Activated CD8-positive, alpha-beta memory T cell treated with anti-CD3 and anti-CD28 coated beads, Interleukin-2, amount 10 ng/mL, durations not matched to agents 7 days and 5 days (primary cell): ENCODE measurements around the gene KIF26A. TPM values are rescaled to one million over a fixed set of nuclear protein-coding genes. Genes with fewer than 3 reads are reported as not detected.

ENCODE experiments used
- ATAC-seq: fragments of 150-1000 bp; cut with Tn5 transposase; one replicate; pipeline ENCODE4 v1.10.0; 2021; ENCODE audit warnings: moderate library complexity
- CTCF ChIA-PET: fragments of 350-600 bp; sonication (Branson Sonifier 250); formaldehyde crosslinking; loops from one replicate; lab custom pipeline; 2021; ENCODE audit warnings: antibody characterized with exemption; lab: Charles Lee
- DNase-seq: peaks from one replicate; pipeline ENCODE4 v3.0.0-alpha.2; 2020
- H3K27ac Mint-ChIP-seq: one replicate; pipeline ENCODE4 v1.8.0; 2021; ENCODE audit warnings: mild to moderate bottlenecking, mixed read lengths
- H3K27me3 Mint-ChIP-seq: one replicate; pipeline ENCODE4 v1.8.0; 2021; ENCODE audit warnings: mixed read lengths
- H3K36me3 Mint-ChIP-seq: one replicate; pipeline ENCODE4 v1.8.0; 2021; ENCODE audit warnings: mild to moderate bottlenecking, mixed read lengths
- H3K4me1 Mint-ChIP-seq: one replicate; pipeline ENCODE4 v1.8.0; 2021; ENCODE audit warnings: mixed read lengths
- H3K4me3 Mint-ChIP-seq: one replicate; pipeline ENCODE4 v1.8.0; 2021; ENCODE audit warnings: mild to moderate bottlenecking, moderate library complexity, mixed read lengths
- H3K9me3 Mint-ChIP-seq: one replicate; pipeline ENCODE4 v1.8.0; 2022; ENCODE audit warnings: low read depth, mixed read lengths
- total RNA-seq, 2 experiments: library from RNA; stranded (reverse); gene quantifications; one replicate each; pipeline ENCODE4 v1.2.3, GENCODE V29; 2021

Gene KIF26A
- total RNA-seq, 2 experiments from 2014 or later = 0.21 to 1.1 TPM

GRCh38 chr14:104135121-104135903 is 3.1 kb upstream of the KIF26A start:
- CTCF ChIA-PET = no interaction called here
- no peak for ATAC-seq

GRCh38 chr14:104135904-104136471 is 2.4 kb upstream of the KIF26A start:
- DNase-seq = no peak
- Mint-ChIP-seq H3K27me3 (peaks cover 47% of the 10 kb centered on the region), H3K27ac (no peak overlapping the region)

More at GRCh38 chr14:104135121-104135903, 3.1 kb upstream of the KIF26A start:
- Mint-ChIP-seq H3K4me1 (peaks cover 5% of the 10 kb centered on the region), H3K4me3 (no peak overlapping the region), H3K27me3 (peaks cover 47% of the 10 kb centered on the region), H3K9me3 (no peaks in the 10 kb centered on the region), H3K27ac (no peak overlapping the region), H3K36me3 (no peaks in the 10 kb centered on the region)
- no peak for DNase-seq

DNA sequence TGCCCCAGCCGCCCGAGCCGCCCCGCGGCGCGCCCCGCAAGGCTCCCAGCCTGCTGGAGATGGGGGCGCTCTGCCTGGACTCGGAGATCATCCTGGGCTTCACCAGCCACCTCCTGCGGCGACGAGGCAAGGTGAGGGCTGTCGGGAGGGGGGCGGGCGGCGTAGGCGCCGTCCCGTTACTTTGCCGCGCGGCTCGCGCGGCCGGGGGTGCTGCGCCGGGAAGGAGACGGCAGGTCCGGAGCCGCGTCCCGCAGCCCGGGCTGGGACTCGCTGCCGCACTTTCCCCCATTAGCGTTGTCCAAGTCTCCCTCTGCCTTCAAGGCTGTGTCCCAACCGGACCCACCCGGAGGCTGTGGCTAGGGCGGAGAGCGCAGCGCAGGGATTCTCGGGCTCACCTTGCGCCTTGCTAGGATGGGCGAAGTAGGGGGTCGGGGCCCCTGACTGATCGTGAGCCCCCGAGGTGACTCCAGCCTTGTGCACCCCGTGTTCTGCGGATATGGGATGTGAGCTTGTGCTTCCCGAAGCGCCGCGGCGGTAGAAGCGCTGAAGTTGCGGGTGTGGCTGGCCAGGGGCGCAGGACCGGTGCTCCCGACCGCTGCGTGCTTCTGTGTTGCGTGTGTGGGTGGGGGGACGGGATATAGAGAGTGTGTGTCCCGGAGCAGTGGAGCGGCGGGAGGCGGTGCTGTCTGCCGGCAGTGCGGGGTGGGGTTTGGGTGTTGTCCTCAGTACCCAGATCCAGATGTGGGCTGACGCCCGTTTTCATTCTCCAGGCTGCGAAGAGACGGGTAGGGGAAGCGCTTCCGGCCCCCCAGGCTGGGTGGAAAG is 1.7 kb upstream of the KIF26A start:
- ATAC-seq = no peak
- Mint-ChIP-seq H3K4me3 (peak overlapping the region; percentile 13), H3K27ac (no peak overlapping the region), H3K36me3 (no peaks in the 10 kb centered on the region), H3K9me3 (no peaks in the 10 kb centered on the region), H3K4me1 (peaks cover 5% of the 10 kb centered on the region), H3K27me3 (peaks cover 47% of the 10 kb centered on the region)
- DNase-seq = no peak
- CTCF ChIA-PET = interaction anchor here (1.1 kb wide), 1 partner anchor 14 kb away, joined by 3 read pairs; no protein-coding TSS in a partner anchor

More at GRCh38 chr14:104135904-104136471, 2.4 kb upstream of the KIF26A start:
- ATAC-seq = no peak
- Mint-ChIP-seq H3K36me3 (no peaks in the 10 kb centered on the region), H3K4me1 (peaks cover 5% of the 10 kb centered on the region), H3K4me3 (no peak overlapping the region), H3K9me3 (no peaks in the 10 kb centered on the region)
- CTCF ChIA-PET = no interaction called here

DNA sequence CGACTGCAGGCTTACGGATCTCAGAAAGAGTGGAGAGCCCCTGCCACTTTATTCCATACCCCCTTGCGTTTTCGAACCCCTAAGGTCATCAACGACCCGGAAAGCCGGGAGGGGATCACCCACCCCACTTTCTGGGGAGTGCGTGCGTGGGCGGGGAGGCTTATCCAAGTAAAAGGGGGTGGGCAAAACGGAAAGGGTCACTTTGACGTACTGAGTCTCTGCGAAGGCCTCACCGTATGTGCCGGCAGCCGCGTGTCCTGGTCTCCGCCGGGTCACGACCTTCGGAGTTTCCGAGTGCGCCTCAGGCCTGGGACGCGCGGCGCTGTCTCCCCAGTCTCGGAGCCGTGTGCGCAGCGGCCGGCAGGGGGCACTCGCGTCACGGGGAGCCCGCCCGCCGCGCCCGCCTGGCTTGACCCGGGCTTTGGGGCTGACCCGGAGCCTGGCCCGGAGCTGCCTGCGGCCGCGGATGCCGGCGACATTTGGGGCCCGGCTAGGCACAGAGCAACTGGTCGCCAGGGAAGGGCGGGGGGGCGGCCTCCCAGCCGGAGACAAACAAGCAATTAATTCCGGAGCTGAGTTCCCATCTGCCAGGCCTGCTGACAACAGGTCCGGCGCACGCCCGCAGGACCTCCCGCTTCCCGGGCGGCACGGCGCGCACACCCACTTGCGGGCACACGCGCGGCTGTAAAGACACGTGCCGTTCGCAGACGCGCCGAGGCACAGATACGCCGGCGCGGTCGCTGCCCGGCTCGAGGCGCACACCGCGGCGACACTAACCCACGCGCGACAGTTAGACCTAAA is 890 bp upstream of the KIF26A start:
- Mint-ChIP-seq H3K36me3 (no peaks in the 10 kb centered on the region), H3K27me3 (peaks cover 40% of the 10 kb centered on the region), H3K4me1 (peaks cover 5% of the 10 kb centered on the region), H3K9me3 (no peaks in the 10 kb centered on the region), H3K27ac (no peak overlapping the region), H3K4me3 (peak overlapping the region; percentile 24)
- peak; percentile 59 for DNase-seq
- peak; percentile 82 for ATAC-seq
- CTCF ChIA-PET = interaction anchor here (0.7 to 1.1 kb wide), 3 partner anchors 14 to 503 kb away, joined by 3 to 6 read pairs (median 5); no protein-coding TSS in a partner anchor

DNA sequence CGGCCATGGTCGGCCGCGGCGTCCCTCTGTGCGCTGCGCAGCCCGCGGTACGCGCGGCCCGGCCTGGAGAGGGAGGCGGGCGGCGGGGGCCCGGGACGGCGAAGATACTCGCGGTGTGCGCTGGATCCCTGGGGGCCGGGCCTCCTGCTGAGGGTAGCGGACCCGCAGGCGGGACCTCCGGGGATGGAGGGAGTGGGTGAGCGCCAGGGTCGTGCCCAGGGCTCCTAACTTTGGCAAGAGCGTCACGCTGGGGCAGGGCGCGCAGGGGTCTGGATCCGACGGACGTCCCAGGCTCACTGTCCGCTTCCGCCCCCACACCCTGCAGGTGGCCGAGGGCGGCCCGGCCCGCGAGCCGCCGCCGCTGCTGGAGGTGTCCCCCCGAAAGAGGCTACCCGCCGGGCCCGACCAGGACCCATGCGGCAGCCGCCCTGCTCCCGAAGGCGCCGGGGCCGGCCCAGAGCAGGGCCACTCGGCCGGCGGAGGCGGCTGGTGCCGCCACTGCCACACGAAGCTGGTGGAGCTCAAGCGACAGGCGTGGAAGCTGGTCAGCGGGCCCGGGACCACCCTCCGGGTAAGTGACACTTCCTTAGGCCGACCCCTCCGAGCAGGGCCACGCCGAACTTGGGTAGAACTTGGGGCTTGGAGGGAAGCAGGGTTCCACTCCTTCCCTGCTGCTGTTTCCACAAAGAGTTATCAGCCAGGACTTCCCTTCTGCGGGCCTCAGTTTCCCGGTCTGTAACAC is 502 bp downstream of the KIF26A start:
- H3K4me1 Mint-ChIP-seq = peaks cover 5% of the 10 kb centered on the region
- no peak overlapping the region for H3K4me3 Mint-ChIP-seq
- ATAC-seq = peak; percentile 11
- no peak overlapping the region for H3K27ac Mint-ChIP-seq
- H3K27me3 Mint-ChIP-seq = peaks cover 37% of the 10 kb centered on the region
- H3K36me3 Mint-ChIP-seq = no peaks in the 10 kb centered on the region
- H3K9me3 Mint-ChIP-seq = no peaks in the 10 kb centered on the region
- no peak for DNase-seq
- CTCF ChIA-PET = interaction anchor here (1.0 kb wide), 1 partner anchor 61 kb away, joined by 4 read pairs; no protein-coding TSS in a partner anchor

DNA sequence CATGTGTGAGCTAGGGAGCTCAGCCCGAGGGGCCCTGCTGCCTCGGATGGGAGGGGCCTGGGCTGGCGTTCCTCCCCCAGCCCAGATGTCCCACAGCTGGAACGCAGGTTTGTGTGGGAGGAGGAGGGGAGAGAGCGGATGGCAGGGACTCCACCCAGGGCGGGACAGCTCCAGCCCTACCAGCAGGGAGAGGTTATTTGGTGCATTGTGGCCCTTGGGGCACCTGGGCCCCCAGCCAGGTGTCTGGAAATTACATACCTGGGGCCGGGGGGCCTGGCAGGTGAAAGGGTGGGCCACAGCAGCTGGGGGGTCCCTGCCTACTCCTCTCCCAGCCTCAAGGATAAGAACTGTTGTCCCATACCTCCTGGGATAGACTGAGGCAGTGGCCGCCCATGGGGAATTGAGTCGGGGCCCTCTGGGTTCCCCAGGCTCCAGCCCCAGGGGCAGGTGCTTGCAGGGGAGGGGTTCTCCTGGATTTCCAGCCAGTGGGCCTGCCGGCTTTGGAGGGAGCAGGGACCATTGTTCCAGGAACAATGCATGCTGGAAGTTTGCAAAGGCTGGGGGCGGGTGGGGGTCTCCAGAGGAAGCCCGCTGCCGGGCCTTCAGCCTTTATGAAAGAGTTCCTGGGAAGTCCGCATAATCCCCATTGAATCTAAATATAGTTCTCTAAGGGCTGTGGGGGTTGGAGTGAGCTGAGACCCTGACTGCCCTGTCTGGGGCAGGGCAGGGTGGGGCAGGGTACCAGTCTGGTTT is 1.2 kb downstream of the KIF26A start:
- DNase-seq (no peak), ATAC-seq (no peak)
- Mint-ChIP-seq H3K9me3 (no peaks in the 10 kb centered on the region), H3K27ac (no peak overlapping the region), H3K27me3 (peaks cover 30% of the 10 kb centered on the region), H3K4me1 (peaks cover 5% of the 10 kb centered on the region), H3K4me3 (no peak overlapping the region), H3K36me3 (no peaks in the 10 kb centered on the region)
- CTCF ChIA-PET = interaction anchor here (1.0 to 1.7 kb wide), 2 partner anchors 62 to 424 kb away, joined by 4 read pairs; no protein-coding TSS in a partner anchor

GRCh38 chr14:104140213-104140462 is 1.8 kb downstream of the KIF26A start:
- Mint-ChIP-seq H3K27ac (no peak overlapping the region), H3K27me3 (peaks cover 25% of the 10 kb centered on the region), H3K4me3 (no peak overlapping the region), H3K36me3 (no peaks in the 10 kb centered on the region), H3K9me3 (no peaks in the 10 kb centered on the region), H3K4me1 (peaks cover 5% of the 10 kb centered on the region)
- no peak for ATAC-seq
- CTCF ChIA-PET = interaction anchor here (1.0 to 1.7 kb wide), 2 partner anchors 62 to 424 kb away, joined by 4 read pairs; no protein-coding TSS in a partner anchor
- DNase-seq = no peak

DNA sequence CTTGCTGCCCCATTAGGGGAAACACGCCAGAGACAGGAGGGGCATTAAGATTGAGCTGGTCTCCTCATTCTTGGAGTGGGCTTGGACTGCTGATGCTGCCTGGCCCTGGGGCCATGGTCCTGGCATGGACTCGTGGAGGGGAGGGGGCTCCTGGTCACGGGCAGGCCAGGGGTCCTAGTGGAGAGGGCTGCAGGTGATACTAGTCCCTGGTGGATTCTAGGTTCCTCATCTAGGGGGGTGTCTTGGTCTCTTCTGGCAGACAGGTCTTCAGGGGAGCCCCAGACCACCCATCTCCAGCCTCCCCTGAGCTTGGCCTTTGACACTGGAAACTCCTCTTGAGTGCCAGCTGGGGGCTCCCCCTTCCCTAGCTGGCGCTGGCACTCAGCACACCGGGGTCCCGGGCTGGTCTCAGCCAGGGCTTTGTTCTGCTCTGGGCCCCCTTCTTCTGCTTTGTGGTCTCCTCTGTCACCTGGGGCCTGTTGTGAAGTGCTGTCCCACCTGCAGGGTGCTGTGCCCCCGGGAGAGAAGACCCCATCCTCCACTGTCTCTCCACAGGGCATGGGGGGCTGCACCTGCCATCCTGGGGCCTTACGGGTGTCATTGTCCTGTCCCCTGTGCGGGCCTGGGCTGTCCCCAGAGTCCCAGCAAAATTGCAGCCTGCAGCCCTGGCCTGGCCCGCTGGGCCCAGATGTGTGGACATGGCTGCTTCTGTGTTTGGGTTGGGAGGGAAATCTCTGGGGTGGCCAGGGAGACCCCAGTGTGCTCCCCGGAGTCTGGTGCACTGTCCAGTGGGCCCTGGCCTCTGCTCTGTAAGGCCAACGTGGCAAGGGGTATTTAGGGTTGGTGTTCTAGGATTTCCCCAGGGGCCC is 2.3 kb downstream of the KIF26A start:
- CTCF ChIA-PET = interaction anchor here (1.7 kb wide), 1 partner anchor 423 kb away, joined by 4 read pairs; no protein-coding TSS in a partner anchor
- peaks cover 19% of the 10 kb centered on the region for H3K27me3 Mint-ChIP-seq

DNA sequence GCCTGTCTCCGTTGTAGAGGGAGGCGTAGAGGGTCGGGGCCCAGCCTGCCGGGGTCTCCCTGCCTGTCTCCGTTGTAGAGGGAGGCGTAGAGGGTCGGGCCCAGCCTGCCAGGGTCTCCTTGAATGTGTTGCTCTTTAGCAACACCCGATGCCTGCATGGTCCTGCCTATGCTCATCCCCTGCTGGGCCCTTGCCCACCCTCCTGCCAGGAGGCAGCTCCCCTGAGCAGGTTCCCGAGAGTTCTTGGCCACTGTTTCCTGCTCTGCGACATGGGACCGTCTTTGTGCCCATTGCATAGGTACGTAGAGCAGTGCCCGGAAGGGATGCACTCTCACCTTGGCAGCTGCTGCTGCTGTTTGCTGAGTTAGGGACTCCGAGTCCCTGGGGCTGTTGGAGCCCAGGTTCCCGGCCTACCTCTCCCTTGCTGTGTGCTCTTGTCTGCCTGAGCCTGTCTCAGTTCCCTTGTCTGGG is 3.3 kb downstream of the KIF26A start:
- DNase-seq (no peak), ATAC-seq (no peak)
- Mint-ChIP-seq H3K36me3 (no peaks in the 10 kb centered on the region), H3K9me3 (no peaks in the 10 kb centered on the region), H3K4me3 (no peak overlapping the region), H3K27me3 (peaks cover 16% of the 10 kb centered on the region), H3K27ac (no peak overlapping the region), H3K4me1 (peaks cover 4% of the 10 kb centered on the region)
- CTCF ChIA-PET = interaction anchor here (1.7 kb wide), 1 partner anchor 422 kb away, joined by 4 read pairs; no protein-coding TSS in a partner anchor

More for the DNA sequence above, 2.3 kb downstream of the KIF26A start:
- ATAC-seq = no peak
- Mint-ChIP-seq H3K4me3 (no peak overlapping the region), H3K9me3 (no peaks in the 10 kb centered on the region), H3K36me3 (no peaks in the 10 kb centered on the region), H3K27ac (no peak overlapping the region), H3K4me1 (peaks cover 5% of the 10 kb centered on the region)
- DNase-seq = no peak

- CTCF ChIA-PET = interaction anchor here (0.6 kb wide), 1 partner anchor 64 kb away, joined by 3 read pairs; no protein-coding TSS in a partner anchor
- no peak overlapping the region for H3K27ac Mint-ChIP-seq
These were observed 4.0 kb downstream of the KIF26A start for GRCh38 chr14:104142136-104142945.

More at GRCh38 chr14:104142136-104142945, 4.0 kb downstream of the KIF26A start:
- no peaks in the 10 kb centered on the region for H3K36me3 Mint-ChIP-seq
- ATAC-seq (no peak), DNase-seq (no peak)
- H3K9me3 Mint-ChIP-seq = no peaks in the 10 kb centered on the region
- no peak overlapping the region for H3K4me3 Mint-ChIP-seq
- peaks cover 9% of the 10 kb centered on the region for H3K27me3 Mint-ChIP-seq
- H3K4me1 Mint-ChIP-seq = no peaks in the 10 kb centered on the region
